Fibroblast of pulmonary artery (primary cell): ENCODE data around the gene C21orf58.

Experiments used
- DNase-seq: peaks from one replicate; pipeline ENCODE4 v3.0.0-alpha.2; 2010; ENCODE audit warnings: low read depth
- H3K4me3 ChIP-seq: replicated peaks from 2 replicates; pipeline ENCODE4 v1.5.1; 2011; ENCODE audit warnings: low read depth, mild to moderate bottlenecking, control low read depth, low read length, moderate library complexity
- CTCF ChIP-seq: IDR thresholded peaks from 2 replicates; pipeline ENCODE4 v1.5.1; 2011; ENCODE audit warnings: mild to moderate bottlenecking, control low read depth, low read length, inconsistent platforms; ENCODE audit errors: missing control alignments

Gene C21orf58

GRCh38 chr21:46352913-46353312 lies 29.2 kb upstream of the C21orf58 start:
- no peak for DNase-seq
- H3K4me3 ChIP-seq = no peak overlapping the region
- no peak for TF ChIP-seq CTCF

- no peak for TF ChIP-seq CTCF
- no peak overlapping the region for H3K4me3 ChIP-seq
- no peak for DNase-seq
Observed at GRCh38 chr21:46352164-46352515, 28.5 kb upstream of the C21orf58 start.

GRCh38 chr21:46351476-46352163 lies 27.9 kb upstream of the C21orf58 start:
- DNase-seq = no peak
- no peak for TF ChIP-seq CTCF
- no peak overlapping the region for H3K4me3 ChIP-seq

GRCh38 chr21:46350981-46351380 lies 27.3 kb upstream of the C21orf58 start:
- H3K4me3 ChIP-seq = no peak overlapping the region
- no peak for DNase-seq
- no peak for TF ChIP-seq CTCF

- no peak for DNase-seq
- no peak for TF ChIP-seq CTCF
- H3K4me3 ChIP-seq = no peak overlapping the region
Observed at GRCh38 chr21:46350571-46350970, 26.9 kb upstream of the C21orf58 start.

- no peak for TF ChIP-seq CTCF
- DNase-seq = no peak
- no peak overlapping the region for H3K4me3 ChIP-seq
Observed at GRCh38 chr21:46349134-46349760, 25.6 kb upstream of the C21orf58 start.
